ENCODE measurements around the gene SLAIN1.

The SLAIN1 gene

DNA sequence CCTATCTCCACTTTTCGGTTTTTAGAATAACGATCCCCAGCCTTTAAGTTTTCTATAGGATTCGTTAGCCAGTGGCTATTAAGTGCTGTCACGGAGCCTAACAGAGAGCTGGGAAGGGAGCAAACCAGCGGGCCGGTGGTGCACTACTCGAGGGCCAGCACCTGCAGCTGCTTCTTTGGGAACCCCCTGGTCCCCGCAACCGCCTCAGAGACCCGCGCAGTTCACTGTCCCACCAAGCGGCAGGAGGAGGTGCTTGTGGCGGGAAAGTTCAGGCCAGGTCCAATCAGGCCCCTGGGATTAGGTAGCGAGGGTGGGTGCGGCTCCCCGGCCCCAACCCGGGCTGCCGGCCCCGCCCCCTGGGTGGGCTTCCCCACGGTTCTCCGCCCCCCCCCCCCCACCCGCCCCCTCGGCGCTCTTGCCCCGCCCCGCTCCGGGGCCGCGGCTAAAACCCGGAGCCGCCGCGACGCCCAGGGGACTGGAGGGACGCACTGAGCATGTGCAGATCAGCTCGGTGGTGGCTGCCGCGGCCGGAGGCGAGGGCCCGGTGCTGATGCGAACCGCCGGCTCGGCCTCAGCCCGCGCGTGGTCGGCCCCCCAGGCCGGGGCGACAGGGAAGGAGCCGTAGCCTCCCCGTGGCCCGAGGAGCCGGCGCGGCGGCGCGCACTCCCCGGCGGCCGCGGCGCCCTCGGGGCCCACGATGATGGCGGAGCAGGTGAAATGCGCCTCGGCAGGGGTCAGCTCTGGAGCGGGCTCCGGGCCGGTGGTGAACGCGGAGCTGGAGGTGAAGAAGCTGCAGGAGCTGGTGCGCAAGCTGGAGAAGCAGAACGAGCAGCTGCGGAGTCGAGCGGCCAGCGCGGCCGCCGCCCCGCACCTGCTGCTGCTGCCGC is at the start of gene SLAIN1 (continued):
- TF ChIP-seq, protein P1, sequence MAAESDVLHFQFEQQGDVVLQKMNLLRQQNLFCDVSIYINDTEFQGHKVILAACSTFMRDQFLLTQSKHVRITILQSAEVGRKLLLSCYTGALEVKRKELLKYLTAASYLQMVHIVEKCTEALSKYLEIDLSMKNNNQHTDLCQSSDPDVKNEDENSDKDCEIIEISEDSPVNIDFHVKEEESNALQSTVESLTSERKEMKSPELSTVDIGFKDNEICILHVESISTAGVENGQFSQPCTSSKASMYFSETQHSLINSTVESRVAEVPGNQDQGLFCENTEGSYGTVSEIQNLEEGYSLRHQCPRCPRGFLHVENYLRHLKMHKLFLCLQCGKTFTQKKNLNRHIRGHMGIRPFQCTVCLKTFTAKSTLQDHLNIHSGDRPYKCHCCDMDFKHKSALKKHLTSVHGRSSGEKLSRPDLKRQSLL (tag by site-specific recombination; IDR thresholded peaks at IDR 0.05), result no peak
- no peak for TF ChIP-seq TCF7L2 (IDR thresholded peaks at IDR 0.05; ENCODE audit: borderline replicate concordance, low read depth, low read length)
- peak; percentile 42; the same call in 1 of the 2 replicates for TF ChIP-seq YY1 (tag by site-specific recombination; IDR thresholded peaks at IDR 0.05)
- TF ChIP-seq PRDM1 (tag by site-specific recombination; IDR thresholded peaks at IDR 0.05), result no peak
- peak; percentile 17; the same call in 1 of the 2 replicates for TF ChIP-seq ZNF660 (tag by site-specific recombination; IDR thresholded peaks at IDR 0.05)
- TF ChIP-seq, protein P2, sequence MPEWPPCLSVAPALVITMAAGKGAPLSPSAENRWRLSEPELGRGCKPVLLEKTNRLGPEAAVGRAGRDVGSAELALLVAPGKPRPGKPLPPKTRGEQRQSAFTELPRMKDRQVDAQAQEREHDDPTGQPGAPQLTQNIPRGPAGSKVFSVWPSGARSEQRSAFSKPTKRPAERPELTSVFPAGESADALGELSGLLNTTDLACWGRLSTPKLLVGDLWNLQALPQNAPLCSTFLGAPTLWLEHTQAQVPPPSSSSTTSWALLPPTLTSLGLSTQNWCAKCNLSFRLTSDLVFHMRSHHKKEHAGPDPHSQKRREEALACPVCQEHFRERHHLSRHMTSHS (tag by site-specific recombination; IDR thresholded peaks at IDR 0.05), result no peak
- no peak for TF ChIP-seq ZNF155 (tag by site-specific recombination; IDR thresholded peaks at IDR 0.05)
- no peak for TF ChIP-seq ZFP69B (tag by site-specific recombination; IDR thresholded peaks at IDR 0.05)
- TF ChIP-seq SP2 (tag by site-specific recombination; IDR thresholded peaks at IDR 0.05), result peak; percentile 62
- TF ChIP-seq, protein P3, sequence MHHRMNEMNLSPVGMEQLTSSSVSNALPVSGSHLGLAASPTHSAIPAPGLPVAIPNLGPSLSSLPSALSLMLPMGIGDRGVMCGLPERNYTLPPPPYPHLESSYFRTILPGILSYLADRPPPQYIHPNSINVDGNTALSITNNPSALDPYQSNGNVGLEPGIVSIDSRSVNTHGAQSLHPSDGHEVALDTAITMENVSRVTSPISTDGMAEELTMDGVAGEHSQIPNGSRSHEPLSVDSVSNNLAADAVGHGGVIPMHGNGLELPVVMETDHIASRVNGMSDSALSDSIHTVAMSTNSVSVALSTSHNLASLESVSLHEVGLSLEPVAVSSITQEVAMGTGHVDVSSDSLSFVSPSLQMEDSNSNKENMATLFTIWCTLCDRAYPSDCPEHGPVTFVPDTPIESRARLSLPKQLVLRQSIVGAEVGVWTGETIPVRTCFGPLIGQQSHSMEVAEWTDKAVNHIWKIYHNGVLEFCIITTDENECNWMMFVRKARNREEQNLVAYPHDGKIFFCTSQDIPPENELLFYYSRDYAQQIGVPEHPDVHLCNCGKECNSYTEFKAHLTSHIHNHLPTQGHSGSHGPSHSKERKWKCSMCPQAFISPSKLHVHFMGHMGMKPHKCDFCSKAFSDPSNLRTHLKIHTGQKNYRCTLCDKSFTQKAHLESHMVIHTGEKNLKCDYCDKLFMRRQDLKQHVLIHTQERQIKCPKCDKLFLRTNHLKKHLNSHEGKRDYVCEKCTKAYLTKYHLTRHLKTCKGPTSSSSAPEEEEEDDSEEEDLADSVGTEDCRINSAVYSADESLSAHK (tag by site-specific recombination; IDR thresholded peaks at IDR 0.05), result no peak
- TF ChIP-seq, protein P4, sequence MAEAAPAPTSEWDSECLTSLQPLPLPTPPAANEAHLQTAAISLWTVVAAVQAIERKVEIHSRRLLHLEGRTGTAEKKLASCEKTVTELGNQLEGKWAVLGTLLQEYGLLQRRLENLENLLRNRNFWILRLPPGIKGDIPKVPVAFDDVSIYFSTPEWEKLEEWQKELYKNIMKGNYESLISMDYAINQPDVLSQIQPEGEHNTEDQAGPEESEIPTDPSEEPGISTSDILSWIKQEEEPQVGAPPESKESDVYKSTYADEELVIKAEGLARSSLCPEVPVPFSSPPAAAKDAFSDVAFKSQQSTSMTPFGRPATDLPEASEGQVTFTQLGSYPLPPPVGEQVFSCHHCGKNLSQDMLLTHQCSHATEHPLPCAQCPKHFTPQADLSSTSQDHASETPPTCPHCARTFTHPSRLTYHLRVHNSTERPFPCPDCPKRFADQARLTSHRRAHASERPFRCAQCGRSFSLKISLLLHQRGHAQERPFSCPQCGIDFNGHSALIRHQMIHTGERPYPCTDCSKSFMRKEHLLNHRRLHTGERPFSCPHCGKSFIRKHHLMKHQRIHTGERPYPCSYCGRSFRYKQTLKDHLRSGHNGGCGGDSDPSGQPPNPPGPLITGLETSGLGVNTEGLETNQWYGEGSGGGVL (tag by site-specific recombination; IDR thresholded peaks at IDR 0.05), result no peak
- no peak for TF ChIP-seq FEZF1 (tag by site-specific recombination; IDR thresholded peaks at IDR 0.05)
- TF ChIP-seq ZNF510 (tag by site-specific recombination; IDR thresholded peaks at IDR 0.05; ENCODE audit: insufficient replicate concordance), result no peak
- TF ChIP-seq ZBTB48 (tag by site-specific recombination; IDR thresholded peaks at IDR 0.05), result peak; percentile 41; the same call in 1 of the 2 replicates
- TF ChIP-seq ZNF837 (tag by site-specific recombination; IDR thresholded peaks at IDR 0.05), result no peak
- TF ChIP-seq ZNF366 (tag by site-specific recombination; conservative IDR thresholded peaks at IDR 0.05), result no peak
- TF ChIP-seq, protein P5, sequence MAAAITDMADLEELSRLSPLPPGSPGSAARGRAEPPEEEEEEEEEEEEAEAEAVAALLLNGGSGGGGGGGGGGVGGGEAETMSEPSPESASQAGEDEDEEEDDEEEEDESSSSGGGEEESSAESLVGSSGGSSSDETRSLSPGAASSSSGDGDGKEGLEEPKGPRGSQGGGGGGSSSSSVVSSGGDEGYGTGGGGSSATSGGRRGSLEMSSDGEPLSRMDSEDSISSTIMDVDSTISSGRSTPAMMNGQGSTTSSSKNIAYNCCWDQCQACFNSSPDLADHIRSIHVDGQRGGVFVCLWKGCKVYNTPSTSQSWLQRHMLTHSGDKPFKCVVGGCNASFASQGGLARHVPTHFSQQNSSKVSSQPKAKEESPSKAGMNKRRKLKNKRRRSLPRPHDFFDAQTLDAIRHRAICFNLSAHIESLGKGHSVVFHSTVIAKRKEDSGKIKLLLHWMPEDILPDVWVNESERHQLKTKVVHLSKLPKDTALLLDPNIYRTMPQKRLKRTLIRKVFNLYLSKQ (tag by site-specific recombination; IDR thresholded peaks at IDR 0.05; ENCODE audit: borderline replicate concordance), result no peak
- TF ChIP-seq, protein P6, sequence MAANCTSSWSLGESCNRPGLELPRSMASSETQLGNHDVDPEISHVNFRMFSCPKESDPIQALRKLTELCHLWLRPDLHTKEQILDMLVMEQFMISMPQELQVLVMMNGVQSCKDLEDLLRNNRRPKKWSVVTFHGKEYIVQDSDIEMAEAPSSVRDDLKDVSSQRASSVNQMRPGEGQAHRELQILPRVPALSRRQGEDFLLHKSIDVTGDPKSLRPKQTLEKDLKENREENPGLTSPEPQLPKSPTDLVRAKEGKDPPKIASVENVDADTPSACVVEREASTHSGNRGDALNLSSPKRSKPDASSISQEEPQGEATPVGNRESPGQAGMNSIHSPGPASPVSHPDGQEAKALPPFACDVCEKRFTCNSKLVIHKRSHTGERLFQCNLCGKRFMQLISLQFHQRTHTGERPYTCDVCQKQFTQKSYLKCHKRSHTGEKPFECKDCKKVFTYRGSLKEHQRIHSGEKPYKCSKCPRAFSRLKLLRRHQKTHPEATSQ (tag by site-specific recombination; IDR thresholded peaks at IDR 0.05), result no peak
- no peak for TF ChIP-seq KLF8 (tag by site-specific recombination; IDR thresholded peaks at IDR 0.05)
- TF ChIP-seq ZNF707 (tag by site-specific recombination; IDR thresholded peaks at IDR 0.05), result no peak
- TF ChIP-seq ZNF768 (tag by site-specific recombination; IDR thresholded peaks at IDR 0.05), result no peak
- TF ChIP-seq ZSCAN30 (tag by site-specific recombination; IDR thresholded peaks at IDR 0.05), result peak; percentile 15; the same call in 1 of the 2 replicates
- TF ChIP-seq ZNF555 (tag by site-specific recombination; conservative IDR thresholded peaks at IDR 0.05), result no peak
- peak; percentile 46; the same call in 1 of the 2 replicates for TF ChIP-seq KLF9 (tag by site-specific recombination; IDR thresholded peaks at IDR 0.05; ENCODE audit: low read depth)
- TF ChIP-seq, protein P7, sequence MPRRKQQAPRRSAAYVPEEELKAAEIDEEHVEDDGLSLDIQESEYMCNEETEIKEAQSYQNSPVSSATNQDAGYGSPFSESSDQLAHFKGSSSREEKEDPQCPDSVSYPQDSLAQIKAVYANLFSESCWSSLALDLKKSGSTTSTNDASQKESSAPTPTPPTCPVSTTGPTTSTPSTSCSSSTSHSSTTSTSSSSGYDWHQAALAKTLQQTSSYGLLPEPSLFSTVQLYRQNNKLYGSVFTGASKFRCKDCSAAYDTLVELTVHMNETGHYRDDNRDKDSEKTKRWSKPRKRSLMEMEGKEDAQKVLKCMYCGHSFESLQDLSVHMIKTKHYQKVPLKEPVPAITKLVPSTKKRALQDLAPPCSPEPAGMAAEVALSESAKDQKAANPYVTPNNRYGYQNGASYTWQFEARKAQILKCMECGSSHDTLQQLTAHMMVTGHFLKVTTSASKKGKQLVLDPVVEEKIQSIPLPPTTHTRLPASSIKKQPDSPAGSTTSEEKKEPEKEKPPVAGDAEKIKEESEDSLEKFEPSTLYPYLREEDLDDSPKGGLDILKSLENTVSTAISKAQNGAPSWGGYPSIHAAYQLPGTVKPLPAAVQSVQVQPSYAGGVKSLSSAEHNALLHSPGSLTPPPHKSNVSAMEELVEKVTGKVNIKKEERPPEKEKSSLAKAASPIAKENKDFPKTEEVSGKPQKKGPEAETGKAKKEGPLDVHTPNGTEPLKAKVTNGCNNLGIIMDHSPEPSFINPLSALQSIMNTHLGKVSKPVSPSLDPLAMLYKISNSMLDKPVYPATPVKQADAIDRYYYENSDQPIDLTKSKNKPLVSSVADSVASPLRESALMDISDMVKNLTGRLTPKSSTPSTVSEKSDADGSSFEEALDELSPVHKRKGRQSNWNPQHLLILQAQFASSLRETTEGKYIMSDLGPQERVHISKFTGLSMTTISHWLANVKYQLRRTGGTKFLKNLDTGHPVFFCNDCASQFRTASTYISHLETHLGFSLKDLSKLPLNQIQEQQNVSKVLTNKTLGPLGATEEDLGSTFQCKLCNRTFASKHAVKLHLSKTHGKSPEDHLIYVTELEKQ (tag by site-specific recombination; IDR thresholded peaks at IDR 0.05; ENCODE audit: borderline replicate concordance), result no peak
- no peak for TF ChIP-seq ZNF112 (tag by site-specific recombination; IDR thresholded peaks at IDR 0.05)

Data from HEK293 (cell line).